OCI-LY7 (cell line): Measurements from ENCODE around the gene UBA5.

Source experiments
- EZH2phosphoT487 ChIP-seq: fragments of 200-600 bp; sonication (generic); IDR thresholded peaks from 2 replicates; pipeline ENCODE4 v1.6.1; 2018; ENCODE audit warnings: low read depth, borderline replicate concordance, mild to moderate bottlenecking, mixed run types, antibody characterized with exemption, low read length, moderate library complexity, mixed read lengths
- TF ChIP-seq, protein P1 (sequence below): fragments of 200-600 bp; sonication (generic); conservative IDR thresholded peaks from 2 replicates; pipeline ENCODE4 v1.5.1; 2014; ENCODE audit warnings: mild to moderate bottlenecking, antibody characterized with exemption, low read length, moderate library complexity, mixed read lengths

DNA sequence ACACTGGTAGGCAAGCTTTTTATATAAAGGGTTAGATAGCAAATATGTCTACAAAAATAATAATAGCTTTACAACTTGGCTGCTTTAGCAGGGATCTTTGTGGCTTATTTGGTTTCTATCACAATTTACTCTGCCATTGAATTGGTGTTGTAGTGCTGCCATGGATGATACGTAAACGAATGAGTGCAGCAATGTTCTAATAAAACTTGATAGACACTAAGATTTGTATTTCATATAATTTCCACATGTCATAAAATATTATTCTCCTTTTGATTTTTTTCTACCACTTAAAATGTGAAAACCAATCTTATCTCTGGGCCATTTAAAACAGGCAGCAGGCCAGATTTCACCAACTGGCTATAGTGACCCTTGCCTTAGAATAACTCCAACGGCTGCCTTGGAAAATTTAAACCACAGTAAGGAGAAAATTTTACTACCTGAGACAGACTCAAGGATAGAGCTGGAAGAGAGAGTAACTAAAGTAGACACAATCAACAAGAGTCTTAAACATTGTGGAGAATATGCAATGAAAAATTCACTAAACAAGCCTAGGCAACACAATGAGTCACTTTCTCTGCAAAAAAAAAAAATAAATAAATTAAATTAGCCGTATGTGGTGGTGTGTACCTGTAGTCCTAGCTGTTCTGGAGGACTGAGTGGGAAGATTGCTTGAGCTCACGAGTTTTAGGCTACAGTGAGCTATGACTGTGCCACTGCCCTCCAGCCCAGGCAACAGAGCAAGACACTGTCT lies 54.0 kb downstream of the UBA5 start:
- no peak for TF ChIP-seq EZH2phosphoT487
- TF ChIP-seq, protein P1, sequence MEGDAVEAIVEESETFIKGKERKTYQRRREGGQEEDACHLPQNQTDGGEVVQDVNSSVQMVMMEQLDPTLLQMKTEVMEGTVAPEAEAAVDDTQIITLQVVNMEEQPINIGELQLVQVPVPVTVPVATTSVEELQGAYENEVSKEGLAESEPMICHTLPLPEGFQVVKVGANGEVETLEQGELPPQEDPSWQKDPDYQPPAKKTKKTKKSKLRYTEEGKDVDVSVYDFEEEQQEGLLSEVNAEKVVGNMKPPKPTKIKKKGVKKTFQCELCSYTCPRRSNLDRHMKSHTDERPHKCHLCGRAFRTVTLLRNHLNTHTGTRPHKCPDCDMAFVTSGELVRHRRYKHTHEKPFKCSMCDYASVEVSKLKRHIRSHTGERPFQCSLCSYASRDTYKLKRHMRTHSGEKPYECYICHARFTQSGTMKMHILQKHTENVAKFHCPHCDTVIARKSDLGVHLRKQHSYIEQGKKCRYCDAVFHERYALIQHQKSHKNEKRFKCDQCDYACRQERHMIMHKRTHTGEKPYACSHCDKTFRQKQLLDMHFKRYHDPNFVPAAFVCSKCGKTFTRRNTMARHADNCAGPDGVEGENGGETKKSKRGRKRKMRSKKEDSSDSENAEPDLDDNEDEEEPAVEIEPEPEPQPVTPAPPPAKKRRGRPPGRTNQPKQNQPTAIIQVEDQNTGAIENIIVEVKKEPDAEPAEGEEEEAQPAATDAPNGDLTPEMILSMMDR, result no peak
